H9 (cell line): ENCODE results near the gene CXCR4. TPM values are rescaled to one million over a fixed set of nuclear protein-coding genes. Genes with fewer than 3 reads are reported as not detected.

Experiments
- DNase-seq: peaks from one replicate; pipeline ENCODE4 v3.0.0-alpha.2; 2017
- H2AFZ ChIP-seq: one replicate; pipeline ENCODE4 v1.6.1; 2013; ENCODE audit warnings: mild to moderate bottlenecking, low read length, control low read depth, moderate library complexity
- H2AK5ac ChIP-seq: 2 replicates; pipeline ENCODE4 v1.6.1; 2013; ENCODE audit warnings: low read length, control low read depth, mixed read lengths; ENCODE audit not compliant: insufficient read length
- H2BK120ac ChIP-seq: one replicate; pipeline ENCODE4 v1.6.1; 2013; ENCODE audit warnings: low read depth, mild to moderate bottlenecking, low read length, control low read depth, inconsistent platforms; ENCODE audit not compliant: poor library complexity, severe bottlenecking
- H2BK12ac ChIP-seq: 2 replicates; pipeline ENCODE4 v1.6.1; 2013; ENCODE audit warnings: low read length, control low read depth, mixed read lengths, low read depth; ENCODE audit not compliant: insufficient read length
- H2BK15ac ChIP-seq: 2 replicates; pipeline ENCODE4 v1.6.1; 2013; ENCODE audit warnings: low read depth, low read length, control low read depth
- H2BK20ac ChIP-seq: one replicate; pipeline ENCODE4 v1.6.1; 2013; ENCODE audit warnings: low read depth, mild to moderate bottlenecking, low read length, control low read depth, inconsistent platforms; ENCODE audit not compliant: poor library complexity, severe bottlenecking
- H2BK5ac ChIP-seq: 2 replicates; pipeline ENCODE4 v1.6.1; 2013; ENCODE audit warnings: low read length, control low read depth, mixed read lengths; ENCODE audit not compliant: insufficient read length
- H3K14ac ChIP-seq: 2 replicates; pipeline ENCODE4 v1.6.1; 2013; ENCODE audit warnings: low read length, control low read depth; ENCODE audit not compliant: insufficient read depth
- H3K18ac ChIP-seq: 2 replicates; pipeline ENCODE4 v1.6.1; 2013; ENCODE audit warnings: low read depth, mild to moderate bottlenecking, mixed read lengths, low read length, control low read depth; ENCODE audit not compliant: insufficient read length
- H3K23ac ChIP-seq: 2 replicates; pipeline ENCODE4 v1.6.1; 2013; ENCODE audit warnings: low read length, control low read depth, mixed read lengths, low read depth; ENCODE audit not compliant: insufficient read length
- H3K23me2 ChIP-seq: 2 replicates; pipeline ENCODE4 v1.6.1; 2013; ENCODE audit warnings: low read depth, mild to moderate bottlenecking, mixed read lengths, low read length, control low read depth; ENCODE audit not compliant: insufficient read length, poor library complexity, severe bottlenecking
- H3K27ac ChIP-seq: 2 replicates; pipeline ENCODE4 v1.5.1; 2013; ENCODE audit warnings: low read length, control low read depth, mixed read lengths, low read depth; ENCODE audit not compliant: insufficient read length
- H3K27me3 ChIP-seq: 2 replicates; pipeline ENCODE4 v1.6.1; 2013; ENCODE audit warnings: low read length, control low read depth, inconsistent platforms; ENCODE audit not compliant: insufficient read depth
- H3K4ac ChIP-seq: 2 replicates; pipeline ENCODE4 v1.6.1; 2013; ENCODE audit warnings: low read depth, mild to moderate bottlenecking, control low read depth, inconsistent platforms, low read length, moderate library complexity
- H3K4me1 ChIP-seq: 2 replicates; pipeline ENCODE4 v1.6.1; 2013; ENCODE audit warnings: low read length, control low read depth, inconsistent platforms; ENCODE audit not compliant: insufficient read depth
- H3K4me2 ChIP-seq: 2 replicates; pipeline ENCODE4 v1.6.1; 2013; ENCODE audit warnings: low read length, control low read depth, mixed read lengths; ENCODE audit not compliant: insufficient read length, insufficient read depth
- H3K56ac ChIP-seq: 2 replicates; pipeline ENCODE4 v1.6.1; 2013; ENCODE audit warnings: low read depth, mild to moderate bottlenecking, mixed read lengths, low read length, control low read depth; ENCODE audit not compliant: insufficient read length
- H3K79me1 ChIP-seq: 2 replicates; pipeline ENCODE4 v1.6.1; 2013; ENCODE audit warnings: low read depth, mild to moderate bottlenecking, moderate library complexity, low read length, control low read depth, inconsistent platforms; ENCODE audit not compliant: insufficient read depth, poor library complexity, severe bottlenecking
- H3K79me2 ChIP-seq: 2 replicates; pipeline ENCODE4 v1.6.1; 2013; ENCODE audit warnings: low read length, control low read depth, inconsistent platforms; ENCODE audit not compliant: insufficient read depth
- H3K9ac ChIP-seq: 2 replicates; pipeline ENCODE4 v1.6.1; 2013; ENCODE audit warnings: low read length, control low read depth, mixed read lengths; ENCODE audit not compliant: insufficient read length; ENCODE audit errors: extremely low read depth
- H3K9me3 ChIP-seq: one replicate; pipeline ENCODE4 v1.6.1; 2013; ENCODE audit warnings: low read depth, low read length, inconsistent platforms; ENCODE audit not compliant: control insufficient read depth
- H3T11ph ChIP-seq: one replicate; pipeline ENCODE4 v1.6.1; 2013; ENCODE audit warnings: mild to moderate bottlenecking, low read length, control low read depth, inconsistent platforms
- H4K20me1 ChIP-seq: one replicate; pipeline ENCODE4 v1.6.1; 2013; ENCODE audit not compliant: control insufficient read depth, insufficient read length, insufficient read depth
- H4K5ac ChIP-seq: 2 replicates; pipeline ENCODE4 v1.6.1; 2013; ENCODE audit warnings: low read depth, mild to moderate bottlenecking, mixed read lengths, low read length, control low read depth; ENCODE audit not compliant: insufficient read length
- H4K8ac ChIP-seq: replicated peaks from 2 replicates; pipeline ENCODE4 v1.6.1; 2013; ENCODE audit warnings: low read length, control low read depth, mixed read lengths, low read depth; ENCODE audit not compliant: insufficient read length
- H4K91ac ChIP-seq: 2 replicates; pipeline ENCODE4 v1.6.1; 2013; ENCODE audit warnings: low read depth, mild to moderate bottlenecking, moderate library complexity, mixed read lengths, low read length, control low read depth; ENCODE audit not compliant: insufficient read length
- H3K27ac Mint-ChIP-seq, 3 experiments: 2 replicates in 2 of 3; 3 replicates in 1 of 3; pipeline ENCODE4 v1.8.0; 2020 to 2021; ENCODE audit warnings: mixed read lengths in 3 of 3, mild to moderate bottlenecking in 1 of 3, moderate library complexity in 1 of 3
- H3K27me3 Mint-ChIP-seq: 2 replicates; pipeline ENCODE4 v1.8.0; 2021; ENCODE audit warnings: low read depth, mild to moderate bottlenecking, moderate library complexity, mixed read lengths
- H3K36me3 Mint-ChIP-seq, 3 experiments: 2 replicates in 2 of 3; 3 replicates in 1 of 3; pipeline ENCODE4 v1.8.0; 2020 to 2021; ENCODE audit warnings: low read depth in 3 of 3, mixed read lengths in 3 of 3; ENCODE audit not compliant: insufficient read depth in 1 of 3
- H3K4me1 Mint-ChIP-seq, 2 experiments: 2 replicates each; pipeline ENCODE4 v1.8.0; 2020; ENCODE audit warnings: mixed read lengths in 2 of 2
- H3K4me3 Mint-ChIP-seq, 2 experiments: 2 replicates in 1 of 2; 3 replicates in 1 of 2; pipeline ENCODE4 v1.8.0; 2020 to 2021; ENCODE audit warnings: mild to moderate bottlenecking in 2 of 2, mixed read lengths in 2 of 2, moderate library complexity in 1 of 2
- H3K9me3 Mint-ChIP-seq, 2 experiments: 2 replicates in 1 of 2; 3 replicates in 1 of 2; pipeline ENCODE4 v1.8.0; 2020; ENCODE audit warnings: mild to moderate bottlenecking in 2 of 2, mixed read lengths in 2 of 2, moderate library complexity in 1 of 2
- CTCF ChIP-seq: fragments of 200-600 bp; sonication (generic); conservative IDR thresholded peaks from 3 replicates; pipeline ENCODE4 v1.8.0; 2021; ENCODE audit warnings: antibody characterized with exemption, mild to moderate bottlenecking
- WGBS: extraction: QIAGEN DNeasy Blood & Tissue Kit; methylation state at CpG from one replicate; pipeline ENCODE4 v1.1.7; 2013; ENCODE audit warnings: missing lambda C conversion rate, low lambda C conversion rate, mixed read lengths; ENCODE audit not compliant: insufficient read length; ENCODE audit errors: extremely low coverage; 5-methylcytosine and 5-hydroxymethylcytosine counted together
- total RNA-seq: library from RNA; stranded (reverse); gene quantifications from 2 replicates; pipeline ENCODE4 v1.2.1, GENCODE V29; 2021

CXCR4 gene
- total RNA-seq, 1 experiment from 2014 or later = 1.0 TPM

- H4K20me1 ChIP-seq = no peaks in the 10 kb centered on the region
- Mint-ChIP-seq H3K4me1 (peaks cover 12 to 13% of the 10 kb centered on the region in 2 experiments), H3K9me3 (peaks cover 14 to 17% of the 10 kb centered on the region in 2 experiments), H3K4me3 (no peak overlapping the region), H3K27ac (no peak overlapping the region; a peak in 1 of 7 replicates), H3K36me3 (peaks cover 0 to 14% (median 5%) of the 10 kb centered on the region in 3 experiments; a peak in 6 of 7 replicates), H3K27me3 (peaks cover 2% of the 10 kb centered on the region; the same call in 1 of the 2 replicates)
- no peak overlapping the region for H2BK20ac ChIP-seq
- WGBS = no CpG with 5 or more reads among the region's 10 CpGs
- no peaks in the 10 kb centered on the region for H3K4me1 ChIP-seq
- no peak overlapping the region for H2BK5ac ChIP-seq
- no peak overlapping the region for H2BK15ac ChIP-seq
- TF ChIP-seq CTCF = no peak
- H2BK120ac ChIP-seq = no peak overlapping the region
- H3K79me1 ChIP-seq = no peaks in the 10 kb centered on the region
- H3K18ac ChIP-seq = no peak overlapping the region
- H3K23me2 ChIP-seq = no peaks in the 10 kb centered on the region
- no peak overlapping the region for H3K4me2 ChIP-seq
- DNase-seq = no peak
- no peak overlapping the region for H4K8ac ChIP-seq
- H3T11ph ChIP-seq = no peak overlapping the region
- H3K27ac ChIP-seq = no peak overlapping the region
- H4K5ac ChIP-seq = no peak overlapping the region
- no peak overlapping the region for H3K14ac ChIP-seq
- H3K4ac ChIP-seq = no peak overlapping the region
- H3K9me3 ChIP-seq = no peaks in the 10 kb centered on the region
- no peaks in the 10 kb centered on the region for H3K27me3 ChIP-seq
- H3K9ac ChIP-seq = no peak overlapping the region
- no peaks in the 10 kb centered on the region for H3K79me2 ChIP-seq
- H2AFZ ChIP-seq = no peak overlapping the region
- no peak overlapping the region for H3K56ac ChIP-seq
- H4K91ac ChIP-seq = no peak overlapping the region
- H3K23ac ChIP-seq = no peak overlapping the region
- H2AK5ac ChIP-seq = no peak overlapping the region
- H2BK12ac ChIP-seq = no peak overlapping the region
Observed at GRCh38 chr2:136067459-136067858, 50.5 kb downstream of the CXCR4 start.
